HepG2 (cell line): ENCODE data around the gene MYO3B. TPM values are rescaled to one million over a fixed set of nuclear protein-coding genes. Genes with fewer than 3 reads are reported as not detected.

Experiments used
- AFF4 ChIP-seq: sonication (generic); formaldehyde crosslinking; IDR thresholded peaks from 2 replicates; pipeline ENCODE4 v1.4.0; 2020; ENCODE audit warnings: missing genetic modification reagents
- ARNT ChIP-seq: fragments of 450-650 bp; IDR thresholded peaks from 2 replicates; pipeline ENCODE4 v1.6.1; 2017
- BATF2 ChIP-seq: sonication (generic); formaldehyde crosslinking; IDR thresholded peaks from 2 replicates; pipeline ENCODE4 v1.8.0; 2022; ENCODE audit warnings: mild to moderate bottlenecking, missing genetic modification reagents, moderate library complexity
- CTCF ChIP-seq: sonication (generic); formaldehyde crosslinking; IDR thresholded peaks from 2 replicates; pipeline ENCODE4 v1.5.0; 2020; ENCODE audit warnings: mild to moderate bottlenecking, missing genetic modification reagents, moderate library complexity
- FOXA1 ChIP-seq, 2 experiments: fragments of 450-650 bp in 1 of 2; sonication (generic) in 1 of 2; formaldehyde crosslinking in 1 of 2; IDR thresholded peaks; 2 replicates each; pipeline versions ENCODE4 v1.4.0 to v1.6.1; 2016 to 2020; ENCODE audit warnings: missing genetic modification reagents in 1 of 2
- HOXA9 ChIP-seq: sonication (generic); formaldehyde crosslinking; IDR thresholded peaks from 2 replicates; pipeline ENCODE4 v1.8.1; 2022; ENCODE audit warnings: missing genetic modification reagents, mild to moderate bottlenecking, moderate library complexity, borderline replicate concordance
- JUND ChIP-seq: sonication (generic); formaldehyde crosslinking; IDR thresholded peaks from 2 replicates; pipeline ENCODE4 v1.8.0; 2022; ENCODE audit warnings: mild to moderate bottlenecking, missing genetic modification reagents
- KLF15 ChIP-seq: sonication (generic); formaldehyde crosslinking; IDR thresholded peaks from 2 replicates; pipeline ENCODE4 v1.8.1; 2023; ENCODE audit warnings: borderline replicate concordance, mild to moderate bottlenecking, inconsistent platforms, missing genetic modification reagents, mixed read lengths
- MEF2D ChIP-seq: sonication (generic); formaldehyde crosslinking; IDR thresholded peaks from 2 replicates; pipeline ENCODE4 v1.5.1; 2020; ENCODE audit warnings: mild to moderate bottlenecking, missing genetic modification reagents
- NAIF1 ChIP-seq: sonication (generic); formaldehyde crosslinking; IDR thresholded peaks from 2 replicates; pipeline ENCODE4 v1.5.0; 2020; ENCODE audit warnings: mild to moderate bottlenecking, missing genetic modification reagents, borderline replicate concordance
- NR2C2 ChIP-seq: sonication (generic); formaldehyde crosslinking; IDR thresholded peaks from 2 replicates; pipeline ENCODE4 v1.4.0; 2020; ENCODE audit warnings: missing genetic modification reagents, mild to moderate bottlenecking, moderate library complexity, borderline replicate concordance
- SETDB1 ChIP-seq: sonication (generic); formaldehyde crosslinking; IDR thresholded peaks from 2 replicates; pipeline ENCODE4 v1.5.1; 2020; ENCODE audit warnings: missing genetic modification reagents, mild to moderate bottlenecking, borderline replicate concordance
- THAP11 ChIP-seq: IDR thresholded peaks from 2 replicates; pipeline ENCODE4 v1.6.1; 2016; ENCODE audit warnings: missing biosample characterization, missing genetic modification reagents
- ZBTB3 ChIP-seq: sonication (generic); formaldehyde crosslinking; IDR thresholded peaks from 2 replicates; pipeline ENCODE4 v1.4.0; 2020; ENCODE audit warnings: low read depth, mild to moderate bottlenecking, moderate library complexity, missing genetic modification reagents, borderline replicate concordance
- ZNF207 ChIP-seq: fragments of 450-650 bp; IDR thresholded peaks from 2 replicates; pipeline ENCODE4 v1.6.1; 2016; ENCODE audit warnings: antibody characterized with exemption, borderline replicate concordance
- ZNF367 ChIP-seq: sonication (generic); formaldehyde crosslinking; IDR thresholded peaks from 2 replicates; pipeline ENCODE4 v1.4.0; 2020; ENCODE audit warnings: missing genetic modification reagents, borderline replicate concordance
- ZNF570 ChIP-seq: sonication (generic); formaldehyde crosslinking; IDR thresholded peaks from 2 replicates; pipeline ENCODE4 v1.4.0; 2020; ENCODE audit warnings: mild to moderate bottlenecking, missing genetic modification reagents, borderline replicate concordance
- ZNF687 ChIP-seq: sonication (generic); formaldehyde crosslinking; IDR thresholded peaks from 2 replicates; pipeline ENCODE4 v1.5.1; 2020; ENCODE audit warnings: mild to moderate bottlenecking, missing genetic modification reagents, moderate library complexity
- polyA plus RNA-seq, 8 experiments: library from polyadenylated mRNA; depleted of rRNA in 3 of 8; stranded (reverse) in 7 of 8; unstranded in 1 of 8; fragments of >200 nt; fragmentation: Illumina TruSeq in 4 of 8; extraction: Trizol in 4 of 8; gene quantifications; 2 replicates each; pipeline versions ENCODE4 v1.2.1 to v1.2.3, GENCODE V29; 2011 to 2016; ENCODE audit warnings: low read depth in 4 of 8, missing spikeins in 1 of 8, mixed read lengths in 1 of 8; ENCODE audit not compliant: insufficient read depth in 1 of 8
- total RNA-seq, 5 experiments: library from RNA; depleted of rRNA; stranded (reverse); fragments of >200 nt; fragmentation: Illumina TruSeq; extraction: Trizol; gene quantifications; 2 replicates each; pipeline ENCODE4 v1.2.3, GENCODE V29; 2016; ENCODE audit warnings: low read depth in 1 of 5

MYO3B gene
- total and polyA plus RNA-seq, 2 of the 13 experiments (the other 11 are each of a cell fraction or from before 2014, with no cell fraction given) = 0.01 TPM; not detected in 1

GRCh38 chr2:170461889-170462288, 283.9 kb downstream of the MYO3B start (continued):
- TF ChIP-seq ZNF687 (no peak), ZNF367 (CRISPR knock-in tag) (no peak), NAIF1 (CRISPR knock-in tag) (no peak), ZBTB3 (CRISPR knock-in tag) (no peak), BATF2 (CRISPR knock-in tag) (no peak), THAP11 (CRISPR knock-in tag) (no peak), HOXA9 (CRISPR knock-in tag) (no peak), FOXA1 (IDR thresholded peaks at IDR 0.05) (no peak), FOXA1 (CRISPR knock-in tag; IDR thresholded peaks at IDR 0.05) (no peak), CTCF (CRISPR knock-in tag) (peak; percentile 64), JUND (CRISPR knock-in tag) (no peak), ZNF570 (CRISPR knock-in tag) (no peak), SETDB1 (CRISPR knock-in tag) (no peak), KLF15 (CRISPR knock-in tag) (no peak), ARNT (no peak), ZNF207 (no peak), AFF4 (no peak), NR2C2 (CRISPR knock-in tag) (no peak), MEF2D (CRISPR knock-in tag) (no peak)
